Fibroblast of skin of abdomen (primary cell): ENCODE data around the gene ZSCAN9.
A peak's percentile ranks its signal among the peaks of the same experiment; 100 is the strongest.

Source experiments
- DNase-seq: peaks from one replicate; pipeline ENCODE4 v3.0.0-alpha.2; 2013

Gene ZSCAN9

GRCh38 chr6:28266962-28267694, 42.1 kb downstream of the ZSCAN9 start, which contains the start of gene ZSCAN26:
ZSCAN26 (plus strand) TSS chr6:28267143; CDS start chr6:28271920, 4,777 bp downstream.
- DNase-seq: peak; percentile 89

- DNase-seq: no peak
Measured at GRCh38 chr6:28267695-28268059, 42.6 kb downstream of the ZSCAN9 start.

- peak; percentile 84 for DNase-seq
Measured at GRCh38 chr6:28269492-28269891, 44.4 kb downstream of the ZSCAN9 start.

GRCh38 chr6:28274888-28275287, 49.8 kb downstream of the ZSCAN9 start:
- no peak for DNase-seq

GRCh38 chr6:28277746-28278145, 52.7 kb downstream of the ZSCAN9 start:
- DNase-seq: no peak

GRCh38 chr6:28280595-28281287, 55.7 kb downstream of the ZSCAN9 start:
- DNase-seq: no peak

- DNase-seq: peak; percentile 81
Measured at GRCh38 chr6:28281288-28282064, 56.4 kb downstream of the ZSCAN9 start, which contains the start of gene PGBD1. PGBD1 (plus strand) TSS chr6:28281572; CDS start chr6:28283814, 2,242 bp downstream.

- DNase-seq: no peak
Measured at GRCh38 chr6:28282926-28283325, 57.9 kb downstream of the ZSCAN9 start.
